T follicular helper cell (primary cell): ENCODE measurements around the gene MMP17.
"Not testable (repeated sequence)": the region's sequence is repeated elsewhere in the genome, so short reads cannot be mapped to it uniquely, and the experiment has no call there.

ENCODE experiments used
- DNase-seq: peaks from one replicate; pipeline ENCODE4 v3.0.0-alpha.2; 2020; ENCODE audit warnings: low read depth

MMP17 gene

GRCh38 chr12:131865180-131865875 lies 37.1 kb downstream of the MMP17 start:
- no peak for DNase-seq

- no peak for DNase-seq
These were observed 39.3 kb downstream of the MMP17 start for GRCh38 chr12:131867471-131867870.

DNA sequence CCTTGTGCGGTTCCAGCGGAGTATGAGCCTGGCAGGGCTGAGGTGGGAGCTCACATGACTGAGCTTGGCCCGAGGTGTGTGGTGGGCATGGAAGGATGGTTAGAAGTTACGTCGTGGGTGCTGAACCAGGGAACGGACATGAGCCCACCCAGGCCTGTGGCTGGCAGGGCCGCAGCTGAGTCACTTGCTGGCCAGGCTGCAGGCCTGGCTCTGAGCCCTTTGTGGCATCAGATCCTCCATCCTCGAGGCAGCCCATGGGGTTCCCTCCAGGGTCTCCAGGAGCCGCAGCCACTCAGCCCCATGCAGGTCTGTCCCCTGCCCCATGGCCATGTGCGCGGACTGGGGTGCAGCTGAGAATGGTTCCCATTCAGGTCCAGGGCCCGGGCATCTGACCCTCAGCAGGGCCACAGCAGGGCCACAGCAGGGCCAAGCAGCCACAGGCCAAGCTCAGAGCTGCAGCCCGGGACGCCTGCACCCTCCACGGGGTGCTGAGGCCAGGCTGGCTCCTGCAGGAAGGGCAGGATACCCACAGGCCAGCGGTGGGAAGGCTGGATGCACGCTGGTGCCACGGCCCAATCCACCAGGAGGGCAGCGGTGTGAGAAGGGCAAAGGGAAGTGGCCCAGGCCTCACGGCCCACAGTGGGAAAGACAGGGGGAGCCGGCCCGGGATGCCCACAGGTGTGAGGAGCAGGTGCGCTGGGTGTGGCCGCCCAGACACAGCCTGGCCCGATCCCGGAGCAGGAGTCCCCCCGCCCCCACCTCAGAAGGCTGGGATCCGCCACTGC lies 39.9 kb downstream of the MMP17 start:
- DNase-seq = no peak

GRCh38 chr12:131869871-131870418 lies 41.8 kb downstream of the MMP17 start:
- DNase-seq = no peak

DNA sequence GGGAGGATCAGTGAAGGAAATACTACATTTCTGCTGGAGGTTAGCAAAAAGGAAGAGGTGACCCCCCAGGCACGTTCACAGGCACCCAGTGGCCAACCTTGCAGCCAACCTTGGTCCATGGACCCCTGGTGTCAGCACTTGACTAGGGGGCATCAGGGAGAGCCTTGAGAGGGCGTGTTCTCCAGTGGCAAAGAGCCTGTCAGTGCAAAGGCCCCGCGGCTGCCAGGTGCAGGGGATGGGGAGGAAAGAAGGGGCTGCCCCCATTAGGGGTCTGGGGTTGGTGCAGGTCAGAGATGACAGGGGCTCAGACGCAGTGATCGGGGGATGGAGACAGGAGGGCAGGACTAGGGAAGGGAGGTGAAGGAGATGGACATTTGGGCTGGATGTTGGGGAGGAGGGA lies 43.5 kb downstream of the MMP17 start:
- DNase-seq = no peak

GRCh38 chr12:131872154-131873051 lies 44.2 kb downstream of the MMP17 start:
- DNase-seq = no peak

DNA sequence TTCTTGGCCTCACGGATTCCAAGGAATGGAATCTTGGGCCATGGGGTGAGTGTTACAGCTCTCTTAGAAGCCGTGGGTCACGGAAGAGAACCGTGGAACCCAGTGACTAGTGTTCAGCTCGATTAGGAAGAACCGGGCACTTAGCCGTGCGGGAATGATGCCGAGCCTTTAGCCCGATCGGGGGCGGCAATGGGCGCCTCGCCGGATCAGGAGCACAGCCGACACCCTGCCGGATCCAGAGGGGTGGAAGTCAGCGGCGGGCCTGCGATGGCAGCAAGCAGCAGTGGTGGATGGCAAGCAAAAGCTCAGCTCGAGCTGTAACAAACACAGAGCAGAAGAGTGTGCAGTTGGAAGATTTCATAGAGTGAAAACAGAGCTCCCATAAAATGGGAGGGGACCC lies 45.1 kb downstream of the MMP17 start:
- DNase-seq = no peak

GRCh38 chr12:131874972-131875371 lies 46.8 kb downstream of the MMP17 start:
- DNase-seq = not testable (repeated sequence)

GRCh38 chr12:131877216-131877615 lies 49.0 kb downstream of the MMP17 start:
- not testable (repeated sequence) for DNase-seq

GRCh38 chr12:131878436-131878835 lies 50.2 kb downstream of the MMP17 start:
- DNase-seq = not testable (repeated sequence)

DNA sequence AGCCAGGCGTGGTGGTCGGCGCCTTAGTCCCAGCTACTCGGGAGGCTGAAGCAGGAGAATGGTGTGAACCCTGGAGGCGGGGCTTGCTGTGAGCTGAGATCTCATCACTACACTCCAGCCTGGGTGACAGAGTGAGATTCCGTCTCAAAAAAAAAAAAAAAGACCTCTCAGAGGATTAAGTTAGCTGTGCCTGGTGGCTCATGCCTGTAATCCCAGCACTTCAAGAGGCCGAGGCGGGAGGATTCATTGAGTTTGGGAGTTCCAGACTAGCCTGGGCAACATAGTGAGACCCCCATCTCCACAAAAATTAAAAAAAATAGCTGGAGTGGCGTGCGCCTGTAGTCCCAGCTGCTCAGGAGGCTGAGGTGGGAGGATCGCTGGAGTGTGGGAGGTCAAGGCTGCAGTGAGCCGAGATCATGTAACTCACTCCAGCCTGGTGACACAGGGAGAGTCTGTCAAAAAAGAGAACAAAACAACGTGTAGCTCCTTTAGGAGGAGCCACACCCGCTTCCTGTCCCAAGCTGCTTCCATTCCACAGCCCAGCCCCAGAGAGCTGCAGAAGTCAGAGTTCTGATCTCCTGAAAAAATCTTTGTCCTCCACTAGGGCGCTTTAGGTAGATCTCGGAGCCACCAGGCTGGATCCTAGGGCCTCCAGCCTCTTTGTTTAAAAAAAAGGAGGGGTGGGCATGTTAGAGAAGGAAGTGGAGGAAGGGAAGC lies 54.8 kb downstream of the MMP17 start:
- no peak for DNase-seq

- DNase-seq = no peak
These were observed 55.3 kb downstream of the MMP17 start for GRCh38 chr12:131883521-131883900.

GRCh38 chr12:131885076-131885475 lies 56.9 kb downstream of the MMP17 start:
- DNase-seq = not testable (repeated sequence)

DNA sequence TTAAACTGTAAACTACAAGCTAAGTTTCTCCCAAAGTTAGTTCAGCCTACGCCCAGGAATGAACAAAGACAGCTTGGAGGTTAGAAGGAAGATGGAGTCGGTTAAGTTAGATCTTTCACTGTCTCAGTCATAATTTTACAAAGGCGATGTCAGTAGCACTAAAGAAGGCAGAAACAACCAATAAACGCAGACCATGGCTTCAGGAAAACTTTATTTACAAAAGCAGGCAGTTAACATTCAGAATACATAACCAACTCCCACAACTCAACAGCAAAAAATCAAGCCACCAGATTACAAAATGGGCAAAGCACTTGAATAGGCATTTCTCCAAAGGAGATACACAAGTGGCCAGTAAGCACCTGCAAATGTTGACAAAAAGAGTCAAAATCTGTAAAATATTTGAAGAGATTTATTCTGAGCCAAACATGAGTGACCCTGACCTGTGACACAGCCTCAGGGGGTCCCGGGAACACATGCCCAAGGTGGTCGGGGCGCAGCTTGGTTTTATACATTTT lies 57.4 kb downstream of the MMP17 start:
- no peak for DNase-seq

GRCh38 chr12:131891722-131892121 lies 63.5 kb downstream of the MMP17 start:
- not testable (repeated sequence) for DNase-seq

DNA sequence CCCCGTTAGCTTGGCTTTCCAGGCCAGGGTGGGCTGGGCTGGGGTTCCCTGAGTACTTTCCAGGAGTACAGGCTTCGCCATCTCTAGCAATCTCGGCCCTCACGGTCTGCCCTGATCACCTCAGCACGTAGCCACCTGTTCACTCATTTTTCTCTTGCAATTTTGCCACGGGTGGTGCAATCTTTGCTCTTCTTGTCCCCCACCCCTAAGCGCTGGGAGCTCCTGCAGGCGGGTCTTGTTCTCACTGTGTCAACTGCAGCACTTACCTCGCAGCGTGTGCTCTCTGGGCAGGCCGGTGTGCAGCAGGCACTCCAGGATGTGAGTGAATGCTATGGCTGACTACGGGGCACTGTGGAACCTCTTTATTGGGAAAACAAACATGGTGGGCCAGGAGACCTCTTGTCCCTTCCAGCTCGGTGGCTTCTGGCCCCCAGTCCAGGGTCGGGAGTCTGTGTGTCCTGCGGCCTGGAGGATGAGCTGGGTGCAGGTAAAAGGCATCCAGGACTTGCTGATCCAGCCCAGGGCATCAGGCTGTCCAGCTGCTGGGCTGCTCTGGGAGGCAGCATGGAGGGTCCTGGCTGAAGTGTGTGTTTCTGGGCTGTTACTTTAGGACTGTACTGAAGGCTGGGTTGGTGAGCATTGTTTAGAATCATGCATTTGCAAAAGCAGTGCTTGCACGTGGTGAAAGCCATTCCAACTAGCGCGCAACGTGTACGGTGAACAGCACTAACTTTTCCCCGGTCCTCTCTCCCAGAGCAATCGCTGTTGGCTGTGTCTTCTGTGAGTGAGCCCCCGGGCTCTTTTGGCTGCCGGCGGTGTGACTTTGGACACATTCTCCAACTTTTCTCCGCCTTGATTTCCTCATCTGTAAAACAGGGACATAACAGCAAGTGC lies 64.8 kb downstream of the MMP17 start:
- no peak for DNase-seq

- no peak for DNase-seq
These were observed 65.6 kb downstream of the MMP17 start for GRCh38 chr12:131893605-131894312.

- peak; percentile 89 for DNase-seq
These were observed 66.2 kb downstream of the MMP17 start, which contains the start of gene ULK1 for GRCh38 chr12:131894313-131894860. TSS of gene ULK1 (plus strand) at chr12:131894622. CDS start at chr12:131895002, 380 bp downstream.
